SH-SY5Y (cell line): ENCODE data around the gene RPRML.

Source experiments
- GATA2 ChIP-seq: IDR thresholded peaks from 2 replicates; pipeline ENCODE4 v1.6.1; 2011; ENCODE audit warnings: mild to moderate bottlenecking, low read depth, low read length
- GATA3 ChIP-seq: IDR thresholded peaks from 2 replicates; pipeline ENCODE4 v1.6.1; 2011; ENCODE audit warnings: low read depth, mild to moderate bottlenecking, low read length, moderate library complexity

DNA sequence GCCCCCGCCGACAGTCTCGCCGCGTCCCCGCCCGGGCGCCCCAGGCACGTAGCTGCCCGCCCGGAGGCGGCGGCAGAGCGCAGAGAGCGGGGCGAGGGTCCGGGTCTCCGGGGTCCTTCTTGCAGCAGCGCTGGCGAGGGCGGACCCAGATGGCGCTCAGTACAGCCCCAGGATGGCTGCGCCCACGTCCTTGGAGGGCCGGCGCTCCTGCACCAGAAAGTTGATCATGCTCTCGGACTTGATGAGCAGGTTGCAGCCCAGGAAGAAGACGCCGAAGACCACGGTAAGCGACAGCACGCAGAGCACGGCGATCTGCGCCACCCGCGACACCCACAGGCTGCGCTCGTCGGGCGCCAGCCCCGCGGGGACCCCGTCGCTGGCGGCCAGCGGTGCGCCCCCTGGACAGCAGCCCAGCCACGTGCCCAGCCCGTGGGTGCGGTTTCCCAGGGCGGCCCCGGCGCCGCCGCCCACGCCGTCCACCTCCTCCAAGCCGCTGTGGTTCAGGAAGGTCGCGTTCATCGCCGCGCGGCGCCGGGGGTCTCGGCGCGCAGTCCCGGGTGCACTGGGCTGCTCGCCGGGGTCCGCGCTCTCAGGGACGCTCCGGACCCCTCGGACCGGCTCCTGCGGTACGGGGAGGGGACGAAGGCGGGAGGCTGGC lies 435 bp downstream of the RPRML start:
- TF ChIP-seq GATA2, result no peak
- TF ChIP-seq GATA3, result no peak
